GM19324 (cell line): ENCODE measurements around the gene RCAN2.
A peak's percentile ranks its signal among the peaks of the same experiment; 100 is the strongest.

Experiments used
- ATAC-seq: cut with Tn5 transposase; IDR thresholded peaks from one replicate; pipeline ENCODE4 v1.9.1; 2021; ENCODE audit warnings: mild to moderate bottlenecking, moderate library complexity; ENCODE audit not compliant: unreplicated experiment, low FRiP score

The RCAN2 gene

DNA sequence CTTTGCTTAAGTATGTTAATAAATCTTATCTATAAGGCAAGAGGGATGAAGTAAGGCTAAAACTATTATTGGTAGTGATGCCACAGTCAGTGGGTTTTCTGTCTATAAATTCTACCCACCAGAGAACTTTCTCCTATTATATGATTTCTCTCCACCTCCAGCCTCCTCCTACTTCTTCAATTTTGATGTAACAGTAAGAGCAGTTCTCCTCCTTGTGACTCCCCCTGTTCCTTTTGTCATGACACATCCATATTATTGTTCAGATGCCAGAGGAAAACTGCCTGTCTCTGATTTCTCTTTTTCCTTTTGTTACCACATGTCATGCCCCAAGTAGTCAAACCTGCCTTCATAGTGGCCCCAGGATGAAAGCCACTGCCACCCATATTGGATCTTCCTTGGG, 9.1 kb upstream of the RCAN2 start:
- ATAC-seq: no peak

DNA sequence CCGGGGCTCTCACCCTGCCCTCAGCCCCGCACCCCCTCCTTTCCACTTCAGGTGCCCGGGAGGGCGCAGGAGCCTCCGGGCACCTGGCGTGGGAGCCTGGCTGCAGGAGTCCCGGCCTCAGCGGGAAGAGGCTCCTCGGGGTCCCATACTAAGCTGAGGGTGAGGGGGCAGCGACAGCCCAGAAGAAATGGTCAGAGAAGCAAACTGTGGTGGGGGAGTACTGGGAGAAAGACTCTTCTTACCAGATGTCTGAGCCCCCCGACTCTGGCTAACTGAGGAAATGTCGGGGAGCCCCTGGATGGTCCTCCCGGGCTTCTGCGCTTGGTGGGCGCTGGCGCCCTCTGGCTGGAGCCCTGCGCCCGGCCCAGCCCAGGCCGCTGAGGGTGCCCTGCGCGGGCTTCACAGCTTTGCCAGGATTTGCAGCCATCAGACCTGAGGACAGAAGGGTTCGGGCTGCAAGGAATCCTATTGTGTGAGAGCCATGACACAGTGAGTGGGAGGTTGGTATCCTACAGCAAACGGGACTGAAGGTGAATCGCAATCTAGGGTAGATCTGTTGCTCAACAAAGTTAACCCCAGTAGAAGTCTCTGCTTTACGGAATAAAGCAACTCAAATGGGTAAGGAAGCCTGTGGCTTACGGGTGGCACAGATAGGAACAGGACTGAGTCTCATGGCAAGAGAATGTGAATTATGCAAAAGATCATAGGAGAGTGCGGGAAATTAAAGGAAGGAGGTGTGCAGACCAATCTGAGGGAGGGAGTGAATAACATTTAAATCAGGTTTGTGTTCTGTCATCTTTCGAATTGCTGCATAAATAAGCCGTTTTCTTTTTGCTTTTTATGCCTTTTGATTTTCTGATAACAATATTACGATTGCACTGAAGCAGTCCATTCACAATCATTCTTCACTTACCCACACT, 639 bp upstream of the RCAN2 start:
- ATAC-seq: peak; percentile 62

DNA sequence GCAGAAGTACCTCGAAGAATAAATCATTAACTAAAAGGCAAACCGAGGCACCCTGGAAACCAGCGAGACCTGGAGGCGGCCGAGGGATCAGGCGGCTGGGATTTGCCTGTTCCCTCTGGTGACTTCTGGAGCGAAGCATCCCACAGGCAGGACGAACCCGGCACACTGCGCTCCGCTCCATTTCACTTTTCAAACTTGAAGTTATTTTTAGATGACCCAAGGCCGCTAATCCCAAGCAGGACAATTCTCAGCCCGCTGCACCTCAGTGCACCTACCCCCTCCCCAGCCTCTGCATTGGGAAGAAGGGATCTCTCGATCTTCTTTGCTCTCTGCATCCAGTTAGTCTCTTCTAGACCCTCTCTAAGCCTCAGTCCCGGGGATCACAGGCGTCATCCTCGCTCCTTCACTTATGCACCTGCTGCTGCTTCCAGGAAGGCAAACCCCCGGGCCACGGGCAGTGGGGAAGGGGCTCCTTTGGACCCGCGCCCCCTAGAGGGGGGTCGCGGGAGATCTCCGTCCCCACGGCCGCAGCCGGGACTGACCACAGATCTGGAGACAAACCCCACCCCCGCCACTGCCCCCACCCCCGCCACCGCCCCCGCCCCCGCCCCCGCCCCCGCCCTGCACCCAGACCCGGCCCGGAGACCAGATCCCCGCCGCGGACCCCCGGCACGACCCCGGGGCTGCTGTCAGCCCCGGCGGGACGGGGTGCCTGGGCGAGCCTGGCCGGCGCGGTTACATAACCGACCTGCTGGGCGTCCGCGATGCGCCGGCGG, 636 bp downstream of the RCAN2 start:
- ATAC-seq: no peak

DNA sequence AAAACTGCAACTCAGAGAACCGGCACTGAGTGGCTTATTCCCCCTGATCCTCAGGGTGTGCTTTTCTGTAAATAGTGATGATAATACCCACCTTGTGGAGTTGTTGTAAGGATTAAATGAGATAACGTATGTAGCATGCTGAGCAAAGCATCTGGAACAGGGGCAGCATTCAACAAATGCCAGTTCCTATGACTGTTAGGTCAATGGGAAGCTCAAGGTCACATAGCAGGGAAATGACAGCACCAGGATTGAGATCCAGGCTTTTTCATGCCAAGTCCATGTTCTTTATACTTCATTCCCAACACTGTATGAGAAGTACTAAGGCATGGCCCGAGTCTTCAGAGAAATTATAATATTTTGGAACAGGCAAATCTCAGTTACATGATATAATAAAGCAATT, 5.1 kb downstream of the RCAN2 start:
- no peak for ATAC-seq

DNA sequence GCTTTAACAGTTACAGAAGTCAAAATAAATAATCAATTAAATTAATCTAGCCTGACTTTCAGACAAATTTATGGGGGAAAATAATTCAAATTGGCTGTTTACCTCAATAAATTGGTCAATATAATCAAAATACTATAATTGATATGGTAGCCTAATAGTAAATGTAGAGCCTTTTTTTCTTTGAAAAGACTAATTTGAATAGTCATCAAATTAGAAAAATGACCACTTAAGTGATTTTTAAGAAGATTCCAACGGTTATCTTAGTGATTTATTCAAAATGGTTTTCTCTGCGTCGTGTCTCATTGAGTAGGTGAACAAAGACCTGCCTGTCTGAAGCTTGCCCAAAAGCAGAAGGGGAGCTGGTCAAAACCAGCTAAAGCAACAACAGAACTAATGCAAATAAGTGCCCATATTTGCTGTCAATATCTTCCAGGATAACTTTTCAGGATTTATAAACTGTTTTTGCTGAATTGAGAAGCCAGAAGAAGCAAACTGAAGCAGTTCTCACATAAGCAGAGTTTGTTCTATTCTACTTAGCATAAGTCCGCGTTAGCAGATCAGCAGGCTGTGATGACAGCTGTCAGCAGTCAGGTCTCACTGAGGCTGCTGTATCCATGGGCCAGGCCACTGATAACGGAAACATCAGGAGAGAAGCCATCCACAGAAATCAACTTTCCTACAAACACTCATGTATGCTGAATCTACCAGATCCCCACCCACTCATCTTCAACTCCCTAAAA, 7.0 kb downstream of the RCAN2 start:
- no peak for ATAC-seq

DNA sequence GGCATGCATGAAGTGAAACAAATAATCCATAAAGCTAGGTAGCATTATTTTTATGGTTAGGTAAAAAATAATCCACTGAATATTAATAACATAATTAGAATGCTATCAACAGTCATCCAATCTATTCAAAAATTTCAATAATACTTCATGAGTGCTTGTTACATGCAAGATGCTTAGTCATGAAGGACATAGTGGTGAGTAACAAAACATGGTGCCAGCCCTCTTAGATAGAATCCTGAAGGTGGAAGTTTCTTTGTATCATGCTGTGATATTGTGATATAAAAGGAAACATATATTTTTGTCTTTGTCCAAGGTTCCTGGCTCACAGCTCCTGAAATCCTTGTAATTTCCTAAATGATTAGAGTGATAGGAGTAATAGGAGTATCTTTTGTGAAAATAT, 14.9 kb downstream of the RCAN2 start:
- ATAC-seq: no peak

DNA sequence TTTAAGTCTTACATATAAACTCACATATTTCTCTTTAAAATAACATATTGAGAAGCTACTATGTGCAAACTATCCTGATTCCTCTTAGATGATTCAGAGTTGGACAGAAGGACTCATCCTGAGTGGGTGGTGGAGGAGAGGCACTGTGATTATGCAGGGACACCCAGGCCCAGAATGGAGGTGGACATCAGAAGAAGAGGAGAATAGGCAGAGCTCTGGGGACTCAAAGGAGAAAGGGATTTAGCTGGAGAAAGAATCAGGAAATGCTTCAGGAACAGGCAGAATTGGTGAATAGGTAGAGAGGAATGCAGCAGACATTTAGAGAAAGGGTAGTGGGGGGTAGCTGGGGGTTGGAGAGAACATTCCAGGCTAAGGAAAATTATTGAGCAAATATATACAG, 17.4 kb downstream of the RCAN2 start:
- ATAC-seq: no peak

DNA sequence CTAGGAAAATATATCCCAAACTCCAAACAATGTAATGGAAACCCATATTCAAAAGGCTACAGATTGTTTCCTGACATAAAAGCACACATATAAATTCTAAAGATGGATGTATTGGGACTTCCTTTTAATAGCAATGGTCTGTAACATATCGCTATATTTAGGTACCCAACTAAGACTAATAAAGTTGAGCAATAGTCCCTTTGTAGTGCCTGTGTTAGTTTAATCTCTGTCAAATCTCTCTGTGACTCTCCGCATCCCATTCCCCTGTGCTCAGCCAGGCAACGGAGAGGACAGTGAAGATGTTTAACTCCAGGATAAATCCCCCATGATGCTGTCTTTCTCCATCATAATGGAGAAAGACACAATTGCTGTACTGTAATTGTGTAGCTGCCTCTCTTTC, 19.0 kb downstream of the RCAN2 start:
- no peak for ATAC-seq

DNA sequence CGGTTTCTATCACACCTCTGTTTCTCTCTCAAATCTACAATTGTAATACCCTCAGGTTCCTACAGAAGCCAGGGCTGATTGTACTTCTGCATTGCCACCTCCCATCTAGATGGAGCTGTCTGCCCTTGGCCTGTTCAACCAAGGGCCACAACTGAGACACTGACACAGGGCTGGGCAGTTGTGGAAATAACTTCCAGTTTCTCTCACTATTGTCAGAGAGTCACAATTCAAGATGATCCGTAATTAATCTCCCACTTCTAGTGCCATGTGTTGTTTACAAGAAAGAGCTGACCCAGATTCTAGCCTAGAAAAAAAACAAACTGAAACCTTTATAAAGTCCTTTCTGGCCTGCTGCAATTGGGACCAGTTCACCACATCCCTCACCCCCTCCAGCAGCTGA, 22.2 kb downstream of the RCAN2 start:
- no peak for ATAC-seq

DNA sequence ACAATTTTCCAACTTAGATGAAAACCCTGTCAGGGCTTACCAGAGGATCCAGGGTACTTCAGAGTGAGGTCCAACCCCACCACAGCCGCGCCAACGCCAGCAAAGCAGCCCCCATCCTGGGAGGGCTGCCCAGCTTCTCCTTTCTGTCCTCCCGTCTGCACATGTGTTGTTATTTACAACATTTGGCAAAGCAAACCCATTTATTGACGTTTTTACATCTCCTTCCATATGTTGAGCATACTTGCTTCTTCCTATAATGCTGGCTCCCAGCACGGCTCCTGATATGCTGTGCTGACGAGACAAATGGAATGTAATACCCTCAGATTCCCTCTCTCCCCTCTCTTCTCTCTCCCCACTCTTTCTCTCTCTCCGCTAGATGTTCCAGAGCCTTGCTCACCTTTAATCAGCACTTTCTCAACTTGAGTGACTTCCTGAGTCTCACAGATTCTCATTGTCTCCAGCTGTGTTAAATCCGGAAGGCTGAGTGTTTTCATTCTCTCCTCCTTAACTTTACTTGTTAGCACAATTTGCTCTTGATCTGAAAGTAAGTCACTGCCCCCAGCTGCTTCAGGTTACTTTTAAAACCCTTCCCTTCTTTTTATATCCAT, 22.7 kb downstream of the RCAN2 start:
- no peak for ATAC-seq

DNA sequence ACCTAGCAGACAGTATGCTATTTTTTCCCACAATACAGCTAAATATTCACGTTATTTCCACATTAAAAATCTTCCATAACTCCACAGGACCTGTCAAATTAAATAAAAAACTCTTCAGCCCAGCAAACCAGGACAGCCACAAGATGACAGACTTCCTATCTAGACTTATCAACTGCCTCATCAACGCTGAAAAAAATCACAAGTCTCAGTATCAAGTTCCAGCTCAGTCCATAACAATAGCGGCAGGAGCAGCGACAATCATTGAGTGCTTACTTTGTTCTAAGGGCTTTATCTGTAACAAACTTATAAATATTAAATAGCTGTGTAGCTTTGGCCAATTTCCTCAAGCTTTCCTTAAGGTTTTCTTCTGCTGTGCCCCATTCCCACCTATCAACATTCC, 24.7 kb downstream of the RCAN2 start:
- ATAC-seq: no peak

DNA sequence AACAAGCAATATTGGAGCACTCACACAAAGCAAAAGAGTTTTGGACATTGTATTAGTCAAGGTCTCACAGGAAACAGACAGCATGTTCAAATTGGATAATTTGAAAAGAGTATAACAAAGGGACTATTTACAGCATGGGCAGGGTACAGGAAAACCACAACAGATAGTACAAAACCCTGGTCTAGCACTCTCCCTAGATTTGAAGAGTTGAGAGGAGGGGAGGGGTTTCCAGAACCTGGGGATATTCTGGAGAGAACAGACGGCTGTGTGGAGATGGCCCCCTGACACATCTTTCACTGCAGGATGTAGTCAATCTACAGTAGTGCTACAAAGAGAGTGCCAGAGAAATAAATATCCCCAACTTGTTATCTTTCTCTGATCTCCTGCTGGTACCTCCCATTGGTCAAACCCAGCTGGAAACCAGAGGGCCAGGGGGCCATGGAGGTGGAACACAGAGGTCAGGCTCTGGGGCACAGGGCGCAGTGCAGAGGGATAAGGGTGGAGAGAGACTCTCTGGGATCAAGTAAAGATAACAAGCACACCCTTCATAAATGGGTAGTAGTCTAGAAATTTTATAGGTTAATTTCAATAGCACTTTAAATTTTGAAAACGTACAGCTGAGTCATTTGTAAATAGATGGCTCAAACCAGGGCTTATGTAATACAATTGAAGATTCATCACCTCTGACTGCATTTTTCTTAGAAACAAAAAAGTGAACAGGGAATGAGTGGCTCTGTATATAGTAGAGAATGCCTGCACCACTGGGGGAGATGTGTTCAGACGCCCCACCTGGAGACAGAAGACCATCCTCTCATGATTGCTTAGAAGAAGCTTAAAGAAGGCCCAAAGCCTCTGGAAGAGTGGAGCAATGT, 25.7 kb downstream of the RCAN2 start:
- ATAC-seq: no peak

DNA sequence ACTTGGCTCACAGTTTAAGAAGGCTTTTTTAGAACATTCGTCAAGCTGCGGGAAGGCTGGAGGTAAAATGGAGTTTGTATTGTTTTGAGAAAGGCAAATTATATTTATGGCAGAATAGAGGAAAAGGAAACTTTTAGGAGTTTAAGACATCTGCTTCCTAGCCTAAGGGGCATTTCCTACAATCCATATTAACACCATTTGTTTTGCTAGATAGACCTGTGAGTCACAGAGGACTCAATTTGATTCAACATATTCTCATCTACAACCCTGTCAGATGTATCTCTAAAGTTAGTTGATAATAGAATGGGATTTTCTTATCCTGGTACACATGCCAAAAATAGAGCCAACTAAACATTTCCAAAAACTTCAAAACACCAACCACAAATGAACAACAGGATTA, 35.0 kb downstream of the RCAN2 start:
- no peak for ATAC-seq

DNA sequence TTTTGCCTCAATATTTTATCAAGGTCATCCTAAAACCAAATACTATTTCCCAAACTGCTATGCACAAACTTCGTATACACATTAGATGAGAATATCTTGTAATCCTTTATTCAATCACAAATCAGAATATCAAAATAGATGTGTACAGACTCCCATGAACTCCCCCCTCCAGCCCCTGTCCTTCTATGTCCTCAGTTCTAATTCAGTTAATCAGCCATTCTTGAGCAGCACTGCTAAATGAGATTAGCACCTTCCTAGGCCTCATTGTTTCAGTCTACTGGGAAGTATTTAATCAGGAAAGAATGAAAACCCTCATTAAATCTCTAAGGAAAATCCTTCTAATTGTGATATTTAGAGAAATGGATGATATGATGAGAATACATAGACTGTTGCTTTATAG, 36.6 kb downstream of the RCAN2 start:
- no peak for ATAC-seq

DNA sequence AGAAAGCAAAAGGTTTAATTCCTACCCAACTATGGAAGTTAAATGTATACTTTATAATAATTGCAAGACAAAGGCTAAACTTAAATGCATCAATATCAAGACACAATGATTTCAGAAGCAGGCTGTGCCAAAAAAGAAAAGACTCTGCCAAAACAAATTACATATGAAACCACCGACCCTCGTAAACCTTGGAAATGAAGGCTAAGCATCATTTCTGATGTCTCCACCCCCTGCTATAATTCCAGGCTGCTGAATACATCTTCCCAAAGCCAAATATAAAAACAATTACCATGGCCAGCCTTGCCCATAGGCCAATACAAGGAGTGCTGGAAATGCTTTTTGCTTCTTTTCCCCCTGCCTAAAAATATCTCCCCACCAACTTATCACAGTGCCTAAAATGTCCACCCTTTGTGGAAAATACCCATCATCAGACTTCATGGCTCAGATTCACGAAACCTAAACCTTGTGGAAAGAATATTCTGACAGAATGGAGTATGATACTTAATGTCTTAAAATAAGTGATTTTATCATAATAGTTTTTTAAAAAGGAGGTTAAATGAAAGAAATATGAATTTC, 37.4 kb downstream of the RCAN2 start:
- ATAC-seq: no peak

DNA sequence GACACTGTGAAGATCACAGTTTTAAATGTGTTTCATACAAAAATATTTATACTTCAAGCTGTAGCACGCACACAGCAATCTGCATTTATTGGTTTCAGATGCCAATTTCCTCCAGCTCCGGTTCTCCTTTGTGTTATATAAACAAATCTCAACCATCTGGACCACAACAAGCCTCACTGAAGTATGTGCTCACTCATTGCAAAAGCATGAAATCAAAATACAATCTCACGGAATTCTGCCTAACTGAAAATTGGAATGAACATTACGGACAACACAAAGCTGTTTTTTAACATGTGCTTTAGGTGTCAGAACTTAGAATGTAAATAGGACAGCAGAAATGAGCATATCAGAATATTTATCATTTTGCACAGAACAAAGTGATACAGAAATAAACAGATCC, 38.0 kb downstream of the RCAN2 start:
- ATAC-seq: no peak

DNA sequence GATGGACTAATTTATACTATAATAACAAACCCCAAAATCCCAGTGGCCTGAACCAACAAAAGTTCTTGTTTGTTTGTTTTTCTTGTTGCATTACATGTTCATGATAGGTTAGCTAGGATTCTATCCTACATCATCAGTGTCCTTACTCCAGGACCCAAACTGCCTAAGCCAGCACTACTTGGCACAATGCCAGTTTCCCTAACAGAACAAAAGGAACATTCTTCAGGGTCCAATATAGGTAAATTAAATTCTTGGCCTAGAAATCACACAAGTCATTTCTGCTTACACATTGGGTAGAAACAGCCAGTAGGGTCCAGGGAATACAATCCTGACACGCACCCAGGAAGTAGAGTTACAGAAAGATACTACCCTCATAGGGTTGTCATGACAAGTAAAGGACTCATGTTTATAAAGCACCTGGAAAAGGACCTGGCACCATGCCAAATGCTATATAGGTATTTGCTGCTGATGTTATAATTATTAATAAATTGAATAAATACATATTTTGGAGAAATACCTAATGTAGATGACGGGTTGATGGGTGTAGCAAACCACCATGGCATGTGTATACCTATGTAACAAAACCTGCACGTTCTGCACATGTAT, 38.8 kb downstream of the RCAN2 start:
- ATAC-seq: no peak

DNA sequence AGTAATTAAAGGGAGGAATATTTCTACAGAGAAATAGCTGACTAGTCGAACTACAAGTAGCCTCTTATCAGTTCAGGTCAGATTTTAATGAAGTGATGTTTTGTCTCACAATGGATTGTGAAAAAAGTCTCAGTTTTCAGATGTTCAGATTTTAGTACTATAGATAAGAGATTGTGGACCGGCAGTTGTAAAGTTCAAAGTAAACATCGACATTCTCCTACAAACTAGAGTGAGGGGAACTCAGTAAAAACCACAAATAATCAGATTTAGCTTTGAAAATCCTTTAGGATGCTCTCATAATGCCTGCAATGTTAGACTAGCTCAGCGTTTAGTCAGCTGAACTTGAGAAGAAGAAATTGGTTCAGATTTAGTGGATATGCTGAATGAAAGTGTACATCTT, 39.9 kb downstream of the RCAN2 start:
- ATAC-seq: no peak
